HEK293 (cell line): ENCODE data around the gene RNF40.
A peak's percentile ranks its signal among the peaks of the same experiment; 100 is the strongest.

Experiments used
- CTCF ChIA-PET: fragments of 350-600 bp; formaldehyde crosslinking; extraction: SDS; loops from one replicate; lab custom pipeline; 2021; ENCODE audit warnings: antibody characterized with exemption; lab: Yijun Ruan, JAX
- POLR2A ChIA-PET: fragments of 300-600 bp; formaldehyde crosslinking; extraction: SDS; loops from one replicate; lab custom pipeline; 2020; ENCODE audit warnings: antibody characterized with exemption, inconsistent platforms; lab: Yijun Ruan, JAX
- H3K27ac ChIP-seq: fragments of 200-500 bp; sonication (Bioruptor generic); 2 replicates; pipeline ENCODE4 v1.5.1; 2014; ENCODE audit warnings: low read depth, low read length, control low read depth, inconsistent platforms; ENCODE audit errors: extremely low read depth
- H3K36me3 ChIP-seq, 2 experiments: fragments of 200-500 bp in 1 of 2; sonication (Bioruptor generic) in 1 of 2; 1 replicate in 1 of 2; 2 replicates in 1 of 2; pipeline ENCODE4 v1.5.1; 2014 to 2017; ENCODE audit warnings: inconsistent platforms in 2 of 2, low read length in 2 of 2; ENCODE audit not compliant: control insufficient read depth in 2 of 2, insufficient read depth in 1 of 2
- H3K4me1 ChIP-seq: fragments of 200-500 bp; sonication (Bioruptor generic); 2 replicates; pipeline ENCODE4 v1.5.1; 2014; ENCODE audit warnings: mild to moderate bottlenecking, low read length, inconsistent platforms; ENCODE audit not compliant: control insufficient read depth, insufficient read depth
- H3K4me3 ChIP-seq: 2 replicates; pipeline ENCODE4 v1.5.1; 2011; ENCODE audit warnings: low read depth, mild to moderate bottlenecking, control low read depth, low read length, moderate library complexity
- H3K9me3 ChIP-seq: fragments of 200-500 bp; sonication (Bioruptor generic); 2 replicates; pipeline ENCODE4 v1.5.1; 2014; ENCODE audit warnings: low read depth, low read length, inconsistent platforms; ENCODE audit not compliant: control insufficient read depth, insufficient read depth
- TSHZ1 ChIP-seq: fragments of 450-650 bp; formaldehyde crosslinking; IDR thresholded peaks from 2 replicates; pipeline ENCODE4 v1.5.1; 2016; ENCODE audit warnings: missing biosample characterization, missing genetic modification characterization, borderline replicate concordance
- ZBTB11 ChIP-seq: fragments of 450-650 bp; formaldehyde crosslinking; conservative IDR thresholded peaks from 2 replicates; pipeline ENCODE4 v1.5.1; 2016; ENCODE audit warnings: low read depth, missing biosample characterization, missing genetic modification characterization
- ZFP69B ChIP-seq: fragments of 450-650 bp; formaldehyde crosslinking; IDR thresholded peaks from 2 replicates; pipeline ENCODE4 v1.5.1; 2016; ENCODE audit warnings: missing biosample characterization, missing genetic modification characterization
- ZNF426 ChIP-seq: fragments of 450-650 bp; formaldehyde crosslinking; IDR thresholded peaks from 2 replicates; pipeline ENCODE4 v1.5.1; 2017; ENCODE audit warnings: missing biosample characterization, missing genetic modification characterization, mild to moderate bottlenecking, inconsistent platforms, moderate library complexity
- ZNF518A ChIP-seq: fragments of 450-650 bp; formaldehyde crosslinking; conservative IDR thresholded peaks from 2 replicates; pipeline ENCODE4 v1.5.1; 2016; ENCODE audit warnings: low read depth, missing biosample characterization, missing genetic modification characterization
- ZNF692 ChIP-seq: fragments of 450-650 bp; formaldehyde crosslinking; IDR thresholded peaks from 2 replicates; pipeline ENCODE4 v1.5.1; 2016; ENCODE audit warnings: missing biosample characterization, missing genetic modification characterization

Gene RNF40

GRCh38 chr16:30778549-30779244 lies 16.6 kb downstream of the RNF40 start (continued):
- no peak for TF ChIP-seq TSHZ1 (tag by site-specific recombination)
- TF ChIP-seq ZBTB11 (tag by site-specific recombination), result no peak
- TF ChIP-seq, all 188 proteins: peak for 16

GRCh38 chr16:30779596-30779995 lies 17.5 kb downstream of the RNF40 start:
- peaks cover 0 to 61% of the 10 kb centered on the region in 2 experiments; a peak in 1 of 3 replicates for H3K36me3 ChIP-seq
- CTCF ChIA-PET, result no interaction called here
- POLR2A ChIA-PET, result interaction anchor here (1.3 to 1.8 kb wide), 4 partner anchors 11 to 19 kb away, joined by 3 to 8 read pairs (median 4); no protein-coding TSS in a partner anchor

More at GRCh38 chr16:30779596-30779995, 17.5 kb downstream of the RNF40 start:
- TF ChIP-seq ZNF426 (tag by site-specific recombination) (no peak), ZFP69B (tag by site-specific recombination) (peak; percentile 33; the same call in 1 of the 2 replicates), ZNF518A (tag by site-specific recombination) (no peak), ZNF692 (peak; percentile 76)
- Histone ChIP-seq H3K9me3 (no peaks in the 10 kb centered on the region), H3K4me3 (no peak overlapping the region), H3K4me1 (no peaks in the 10 kb centered on the region; the same call in 1 of the 2 replicates), H3K27ac (no peak overlapping the region)
